ENCODE results near the gene SLC6A9.

SLC6A9 gene

DNA sequence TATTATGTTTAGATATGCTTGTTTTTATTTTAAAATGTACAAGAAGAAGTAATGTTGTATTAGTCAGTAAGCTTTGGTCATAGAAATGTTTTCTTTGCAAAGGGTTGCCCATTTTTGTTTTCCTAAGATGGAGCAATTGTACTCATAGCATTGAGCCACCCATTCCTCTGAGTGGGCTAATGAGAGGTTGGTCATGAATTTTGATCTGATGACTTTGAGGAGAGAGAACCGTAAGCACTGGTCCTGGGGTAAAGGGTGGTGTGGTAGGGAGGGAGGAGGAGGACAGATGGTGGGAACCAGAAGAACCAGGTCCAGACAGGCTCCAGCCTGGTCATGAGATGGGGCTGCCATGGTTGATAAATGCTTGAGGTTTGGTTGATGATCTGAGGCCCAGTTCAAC, 15.9 kb upstream of the SLC6A9 start:
- no peak for DNase-seq

DNA sequence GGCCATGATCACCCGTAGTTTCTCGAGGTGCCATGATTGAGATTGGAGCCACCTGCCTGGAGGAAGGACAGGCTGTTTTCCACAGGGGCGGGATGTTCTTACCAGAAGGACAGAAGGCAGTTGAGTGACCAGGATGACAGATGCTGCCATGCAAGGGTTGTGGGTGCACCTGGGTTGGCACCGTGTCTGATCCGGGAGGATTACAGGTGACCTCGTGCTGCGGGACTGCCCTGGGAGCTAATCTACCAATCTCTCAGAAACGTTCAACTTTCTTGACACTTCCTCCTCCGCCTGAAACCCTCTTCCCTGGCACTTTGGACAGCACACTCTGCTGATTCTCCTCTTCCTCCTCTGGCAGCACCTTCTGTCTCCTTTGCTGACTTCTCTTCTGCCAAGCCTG, 13.8 kb upstream of the SLC6A9 start:
- DNase-seq: no peak

DNA sequence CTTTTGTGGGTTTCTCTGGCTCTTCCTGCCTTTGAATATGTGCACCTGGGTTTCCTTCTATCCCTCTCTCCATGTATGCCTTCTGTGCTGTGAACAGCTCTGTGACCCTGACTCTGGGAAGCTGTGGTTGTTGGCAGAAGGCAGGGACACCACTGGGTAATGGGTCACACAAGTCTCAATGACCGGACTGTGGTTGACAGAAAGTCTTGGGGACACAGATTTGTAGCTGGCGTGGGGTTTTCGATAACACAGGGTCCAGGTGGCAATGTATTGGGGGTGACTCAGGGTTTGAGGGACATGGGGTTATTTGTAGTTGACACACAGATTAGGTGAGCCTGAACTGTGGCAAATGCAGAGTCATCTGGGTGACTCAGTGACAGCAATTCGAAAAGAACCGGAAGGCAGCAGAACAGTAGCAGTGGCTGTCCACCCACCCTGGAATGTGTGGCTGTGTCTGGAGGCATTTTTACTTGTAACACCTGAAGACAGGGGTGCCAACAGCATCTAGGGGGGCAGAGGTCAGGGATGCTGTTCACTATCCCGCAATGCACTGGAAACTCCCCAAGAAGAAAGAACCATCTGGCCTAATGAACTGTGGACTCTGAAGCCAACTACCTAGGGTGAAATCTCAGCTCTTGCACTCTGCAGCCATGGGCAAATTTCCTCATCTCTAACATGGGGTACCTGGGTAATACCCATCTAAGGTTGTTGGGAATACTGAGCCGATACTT, 13.0 kb upstream of the SLC6A9 start:
- DNase-seq: no peak

DNA sequence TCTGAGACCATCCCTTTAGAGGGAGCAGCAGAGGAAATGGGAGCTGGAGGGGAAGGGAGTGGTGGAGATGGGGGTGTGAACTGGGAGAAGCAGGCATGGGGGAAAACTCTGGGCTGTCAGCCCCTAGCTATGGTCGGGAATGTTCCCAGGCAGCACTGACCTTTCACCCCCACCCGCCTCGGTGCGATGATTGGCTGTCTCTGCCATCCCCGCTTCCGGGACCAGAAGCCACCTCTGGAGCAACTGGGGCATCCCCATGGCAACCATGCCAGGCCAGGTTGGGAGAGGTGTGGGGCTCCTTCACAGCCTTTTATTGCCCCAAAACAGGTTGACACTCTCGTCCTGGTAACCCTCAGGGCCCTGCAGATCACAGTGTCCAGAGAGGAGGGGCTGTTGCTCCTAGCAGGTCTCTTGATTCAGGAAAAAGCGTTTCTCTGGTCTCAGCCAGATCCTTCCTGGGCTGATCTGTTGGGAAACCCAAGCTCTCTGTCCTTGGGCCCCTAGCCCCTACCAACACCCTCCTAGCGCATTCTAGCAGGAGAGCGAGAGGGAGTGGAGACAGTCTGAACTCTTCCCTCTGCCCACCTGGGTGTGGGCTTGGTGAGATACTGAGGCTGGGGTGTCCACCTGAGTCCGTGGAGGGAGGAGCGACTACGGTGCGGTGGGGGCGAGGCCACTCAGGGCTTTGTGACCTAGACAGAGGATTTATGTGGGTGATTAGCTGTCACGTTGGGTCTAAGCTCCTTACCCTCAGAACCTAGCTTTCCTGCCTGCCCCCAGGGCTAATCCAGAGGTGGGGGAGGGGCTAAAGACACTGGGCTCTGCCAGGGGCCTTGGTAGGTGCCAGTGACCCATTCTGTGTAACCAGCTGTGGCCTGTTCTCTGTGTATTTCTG, 12.2 kb upstream of the SLC6A9 start:
- no peak for DNase-seq

DNA sequence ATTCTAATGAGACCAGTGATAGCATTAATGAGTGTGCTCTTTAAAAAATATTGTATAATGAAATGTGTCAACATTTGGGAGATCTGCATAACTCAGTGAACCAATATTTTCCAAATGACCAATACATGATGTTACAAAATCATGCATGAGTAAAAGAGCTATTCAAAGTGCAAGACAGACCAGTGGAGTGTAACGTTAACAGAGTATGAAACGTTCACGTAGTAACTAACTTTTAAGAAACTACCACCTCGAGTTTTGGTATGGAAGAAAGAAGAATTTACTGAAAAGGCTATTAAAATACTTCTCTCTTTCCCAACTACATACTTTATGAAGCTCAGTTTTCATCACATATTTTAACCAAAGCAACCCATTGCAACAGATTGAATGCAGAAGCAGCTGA, 9.6 kb upstream of the SLC6A9 start:
- no peak for DNase-seq

DNA sequence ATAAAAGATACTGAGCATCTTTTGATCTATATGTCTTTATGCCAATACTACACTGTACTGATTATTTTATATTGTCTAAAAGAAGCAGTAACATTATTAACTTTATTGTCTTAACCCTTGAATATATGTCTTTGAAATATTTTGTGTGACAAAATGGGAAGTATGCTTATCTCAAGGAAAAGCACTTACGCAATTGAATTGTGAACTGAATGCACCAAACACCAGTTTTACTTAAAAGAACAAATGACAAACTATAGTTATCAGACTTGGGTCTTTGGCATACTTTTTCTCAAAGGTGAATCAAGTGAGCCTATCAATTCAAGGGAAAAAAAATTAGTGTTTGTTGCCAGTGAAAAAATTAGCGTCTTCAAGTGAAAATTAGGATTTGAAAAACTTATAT, 9.2 kb upstream of the SLC6A9 start:
- DNase-seq: no peak

DNA sequence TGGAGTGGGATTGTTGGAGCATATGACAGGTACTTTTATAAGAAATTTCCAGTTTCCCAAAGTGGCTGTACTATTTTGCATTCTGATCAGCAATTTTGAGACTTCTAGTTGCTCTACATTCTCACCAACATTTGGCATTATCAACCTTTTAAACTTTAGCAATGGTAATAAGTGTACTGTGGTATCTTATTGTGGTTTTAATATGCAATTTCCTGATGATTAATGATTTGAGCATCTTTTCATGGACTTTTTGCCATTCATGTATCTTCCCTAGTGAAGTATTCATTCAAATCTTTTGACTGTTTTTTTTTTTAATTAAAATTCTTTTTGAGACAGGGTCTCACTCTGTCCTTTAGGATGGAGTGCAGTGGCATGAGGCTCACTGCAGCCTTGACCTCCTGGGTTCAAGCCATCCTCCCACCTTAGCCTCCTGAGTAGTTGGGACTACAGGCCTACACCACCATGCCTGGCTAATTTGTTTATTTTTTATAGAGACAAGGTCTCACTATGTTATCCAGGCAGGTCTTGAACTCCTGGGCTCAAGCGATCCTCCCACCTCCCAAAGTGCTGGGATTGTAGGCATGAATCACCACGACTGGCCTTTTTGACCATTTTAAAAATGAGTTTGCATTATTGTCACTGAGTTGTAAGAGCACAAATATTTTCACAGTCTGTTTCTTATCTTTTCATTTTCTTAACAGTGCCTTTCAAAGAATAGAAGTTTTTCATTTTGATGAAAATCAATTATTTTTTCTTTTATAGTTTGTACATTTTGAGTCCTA, 7.8 kb upstream of the SLC6A9 start:
- no peak for DNase-seq

DNA sequence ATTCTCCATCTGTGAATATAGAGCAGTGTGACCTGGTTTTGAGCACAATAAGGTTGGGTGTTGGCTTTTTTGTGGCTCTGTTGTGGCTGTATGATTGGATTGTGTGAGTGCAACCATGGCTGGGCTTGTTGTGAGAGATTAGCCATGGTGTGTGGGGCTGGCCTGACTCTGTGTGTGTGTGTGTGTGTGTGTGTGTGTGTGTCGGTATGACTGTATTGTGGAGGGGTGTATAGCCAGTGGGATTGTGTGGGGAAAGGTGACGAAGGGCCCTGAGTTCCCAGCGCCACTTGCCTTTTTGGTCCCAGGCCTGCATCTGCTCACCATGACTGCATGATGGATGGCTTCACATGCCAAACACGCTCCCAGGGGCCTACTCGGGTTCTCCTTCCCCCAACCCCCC, 5.9 kb upstream of the SLC6A9 start:
- no peak for DNase-seq

DNA sequence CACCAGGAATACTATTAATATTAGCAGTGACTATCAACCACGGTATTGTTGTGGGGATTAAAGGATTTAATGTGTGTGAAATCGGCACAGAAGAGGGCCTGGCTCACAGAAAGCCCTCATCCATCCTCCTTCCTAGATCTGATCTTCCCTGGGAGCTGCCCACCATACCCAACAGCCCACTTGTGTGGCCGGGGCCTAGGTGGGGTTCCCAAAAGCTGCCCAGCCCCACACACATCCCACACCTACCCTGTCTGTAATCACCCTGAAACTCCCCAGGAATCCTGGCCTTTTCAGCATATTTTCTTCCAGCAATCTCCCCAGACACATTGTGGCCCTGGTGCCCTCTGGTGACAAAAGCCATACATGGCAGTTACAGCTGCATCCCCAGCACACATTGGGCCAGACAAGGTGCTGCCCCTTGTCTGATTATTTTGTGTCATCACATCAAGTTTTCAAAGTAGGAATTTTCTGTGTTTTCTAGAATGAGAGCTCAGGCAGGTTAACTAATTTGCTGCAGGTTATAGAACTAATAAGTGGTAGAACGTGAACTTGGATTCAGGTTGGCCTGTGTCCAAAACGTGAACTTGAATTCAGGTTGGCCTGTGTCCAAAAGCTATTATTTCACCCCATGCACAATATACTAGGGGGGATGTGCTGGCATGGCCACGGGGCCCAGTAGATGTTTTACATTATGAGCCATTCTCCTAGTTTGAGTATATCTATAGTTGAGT, 5.3 kb upstream of the SLC6A9 start:
- peak; percentile 72 for DNase-seq

DNA sequence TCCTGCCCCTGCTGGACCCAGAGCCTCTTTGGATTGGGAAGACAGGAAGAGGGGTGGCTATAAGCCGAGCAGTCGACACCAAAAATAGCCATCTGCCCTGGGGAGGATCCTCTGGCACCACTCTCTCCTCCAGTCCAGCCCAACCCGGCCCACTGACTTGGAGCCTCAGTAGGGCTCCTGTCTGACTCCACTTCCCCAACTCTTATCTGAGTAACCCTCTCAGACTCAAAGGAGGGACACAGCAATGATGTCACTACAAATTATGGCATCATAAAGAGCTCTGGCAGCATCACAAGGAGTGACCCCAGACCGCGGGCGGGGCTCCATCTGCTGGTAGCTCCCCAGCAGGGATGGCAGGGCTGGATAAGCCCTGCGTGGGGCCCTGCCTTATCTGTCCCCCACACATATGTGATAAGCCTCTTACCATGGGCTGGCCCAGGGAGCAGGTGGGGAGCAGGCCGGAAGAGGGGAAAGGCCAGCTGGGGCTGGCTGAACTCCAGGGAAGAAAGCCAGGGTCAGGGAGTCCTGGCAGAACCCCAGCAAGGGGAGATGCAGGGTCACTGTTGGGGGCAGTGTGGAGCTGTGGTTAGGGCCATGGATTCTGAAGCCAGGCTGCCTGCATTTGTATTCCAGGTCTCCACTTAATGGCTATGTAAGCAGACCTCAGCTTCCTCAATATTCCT, 4.6 kb upstream of the SLC6A9 start:
- no peak for DNase-seq

DNA sequence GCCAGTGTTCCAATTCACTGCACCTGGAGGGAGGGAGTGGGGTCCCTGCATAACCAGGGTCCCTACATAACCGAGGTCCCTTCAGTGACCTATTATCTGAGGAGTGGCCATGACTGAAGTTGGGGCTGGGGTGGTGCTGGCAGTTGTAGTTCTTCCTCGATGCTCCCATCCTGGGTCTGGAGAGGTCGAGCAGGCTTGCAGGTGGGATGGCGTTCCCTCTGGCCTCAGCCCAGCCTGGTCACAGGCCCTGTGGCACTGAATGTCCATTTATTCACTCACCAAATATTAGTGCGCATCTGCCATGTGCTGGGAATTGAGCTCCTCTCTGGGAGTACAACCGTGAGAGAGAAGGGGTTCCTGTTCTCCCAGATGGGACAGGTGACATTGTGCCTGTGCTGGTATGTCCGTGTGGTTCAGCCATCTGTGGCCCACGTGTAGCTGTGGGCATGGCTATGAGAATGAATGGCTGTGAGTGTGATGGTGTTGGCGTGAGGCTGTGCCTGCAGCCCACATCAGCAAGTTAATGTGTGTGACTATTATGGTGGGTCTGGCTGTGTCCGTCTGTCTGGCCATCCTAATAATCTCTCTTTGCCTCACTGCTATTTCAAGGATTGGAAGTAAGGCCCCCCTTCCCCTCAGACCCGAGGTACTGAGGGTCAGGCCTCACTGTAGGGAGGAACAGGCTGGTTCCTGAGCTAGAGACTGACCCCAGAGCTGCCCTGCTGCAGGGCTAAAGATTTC, 3.9 kb upstream of the SLC6A9 start:
- DNase-seq: no peak

DNA sequence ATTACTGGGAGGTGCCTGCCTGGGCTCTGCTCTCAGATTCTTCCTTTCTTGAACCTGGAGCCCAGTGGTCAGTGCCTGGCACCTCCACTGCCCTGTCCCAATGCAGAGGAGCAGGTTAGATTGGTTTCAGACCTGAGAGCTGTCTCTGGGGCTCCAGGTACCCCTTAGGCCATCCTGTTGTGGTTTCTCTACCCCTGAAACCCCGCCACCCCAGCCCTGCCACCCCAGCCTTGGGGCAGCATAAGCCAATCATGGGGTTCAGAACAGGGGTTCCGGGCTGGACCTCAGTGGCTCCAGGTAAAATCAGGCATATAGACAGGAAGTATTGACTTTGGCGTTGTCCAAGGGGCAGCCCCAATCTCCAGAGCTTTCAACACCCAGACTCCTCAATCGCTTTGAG, 3.2 kb upstream of the SLC6A9 start:
- DNase-seq: no peak

DNA sequence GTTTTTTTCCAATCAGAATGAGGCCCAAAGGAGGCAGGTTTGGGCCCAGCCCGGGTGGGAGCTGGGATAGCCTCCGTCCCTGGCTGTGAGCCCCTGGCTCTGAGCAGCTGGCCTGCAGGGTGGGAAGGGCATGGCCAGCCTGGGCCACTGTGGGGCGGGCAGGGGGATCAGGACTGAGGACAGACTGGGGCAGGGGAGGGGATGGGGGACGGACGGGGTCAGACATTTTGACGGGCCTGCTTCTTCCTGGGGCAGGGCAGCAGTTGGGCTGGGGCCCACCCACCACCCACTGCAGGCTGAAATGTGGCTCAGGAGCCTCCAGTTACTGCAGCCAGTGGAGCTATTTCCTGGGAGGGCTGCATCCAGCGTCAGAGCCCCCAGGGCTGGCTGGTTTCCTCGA, 2.5 kb upstream of the SLC6A9 start:
- DNase-seq: no peak

DNA sequence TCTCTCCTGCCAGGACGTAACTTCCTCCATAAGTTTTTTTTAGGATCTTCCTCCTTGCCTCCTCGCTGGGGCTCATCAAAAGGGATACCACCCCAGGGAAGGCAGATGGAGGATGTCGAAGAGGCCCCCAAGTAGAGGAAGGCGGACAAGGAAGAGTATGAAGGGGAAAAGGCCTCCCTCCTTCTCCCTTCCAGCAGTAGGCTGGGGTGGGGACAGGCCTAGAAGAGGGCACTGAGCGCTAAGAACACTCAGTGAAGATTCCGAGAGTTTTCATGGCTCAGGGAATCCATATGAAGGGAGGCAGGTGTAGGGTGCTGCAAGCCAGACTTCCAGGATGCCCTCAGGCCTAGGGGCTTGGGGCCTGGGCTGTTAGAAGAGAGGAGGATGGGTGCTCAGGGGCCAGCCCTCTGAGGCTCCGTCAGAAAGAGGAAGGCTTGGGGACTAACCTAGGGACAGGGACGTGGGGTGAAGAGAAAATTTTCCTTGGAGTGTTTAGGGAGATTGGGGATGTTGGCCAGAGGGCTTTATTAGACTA, 1.8 kb upstream of the SLC6A9 start:
- DNase-seq: no peak

DNA sequence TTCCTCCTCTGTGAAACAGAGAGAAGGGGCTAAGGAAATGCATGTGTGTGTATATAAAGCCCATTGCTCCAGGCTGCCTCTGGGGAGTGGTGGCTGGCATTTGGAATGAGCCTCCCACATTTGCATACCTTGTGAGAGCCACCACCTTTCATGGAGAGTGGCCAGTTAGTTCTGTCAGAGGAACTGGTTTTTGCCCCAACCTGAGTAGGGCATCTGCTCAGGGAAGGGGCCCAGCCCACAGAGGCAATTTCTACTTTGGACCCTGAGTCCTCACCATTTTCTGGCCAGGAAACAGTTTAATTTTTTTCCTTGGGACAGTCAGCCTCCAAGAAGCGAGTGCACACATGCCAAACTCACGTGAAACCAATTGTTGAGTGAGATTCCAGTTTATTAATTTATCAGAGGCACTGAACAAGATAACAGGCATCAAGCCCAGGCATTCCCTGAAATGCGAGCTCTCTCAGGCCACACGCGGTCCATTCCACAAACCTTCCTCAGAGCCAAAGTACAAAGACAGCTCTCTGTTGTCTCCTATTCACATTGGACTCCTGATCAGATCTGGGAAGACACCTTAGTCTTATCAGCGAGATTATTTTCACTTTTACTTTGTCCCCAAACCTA, 1.0 kb upstream of the SLC6A9 start:
- DNase-seq: no peak

DNA sequence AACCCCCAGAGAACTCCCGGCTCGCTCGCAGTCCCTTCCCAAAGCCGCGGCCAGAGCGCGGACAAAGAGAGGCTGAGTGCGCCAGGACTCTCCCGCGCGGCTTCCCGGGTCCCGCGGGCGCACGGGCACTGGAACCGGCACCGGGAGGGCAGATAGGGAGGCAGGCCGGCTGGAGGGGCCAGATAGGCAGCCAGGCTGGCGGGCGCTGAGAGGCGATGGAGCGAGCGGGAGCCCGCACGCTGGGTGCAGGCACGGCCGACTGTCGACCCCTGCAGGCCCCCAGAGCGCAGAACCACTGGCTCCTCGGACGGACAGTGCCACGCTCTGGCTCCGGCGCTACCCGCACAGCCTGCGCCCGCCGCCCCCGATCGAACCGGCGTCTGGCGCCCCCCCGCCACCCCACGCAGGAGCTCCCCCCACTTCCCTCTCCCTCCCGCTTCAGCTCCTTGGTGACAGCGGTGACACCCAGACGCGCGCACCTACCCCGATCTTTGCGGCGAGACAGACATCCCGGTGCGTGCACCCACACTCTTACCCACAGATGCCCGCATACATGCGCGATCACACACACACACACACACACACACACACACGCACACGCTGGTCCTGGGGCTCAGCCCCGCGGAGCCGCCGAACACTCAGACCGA, 534 bp downstream of the SLC6A9 start:
- peak; percentile 59 for DNase-seq

DNA sequence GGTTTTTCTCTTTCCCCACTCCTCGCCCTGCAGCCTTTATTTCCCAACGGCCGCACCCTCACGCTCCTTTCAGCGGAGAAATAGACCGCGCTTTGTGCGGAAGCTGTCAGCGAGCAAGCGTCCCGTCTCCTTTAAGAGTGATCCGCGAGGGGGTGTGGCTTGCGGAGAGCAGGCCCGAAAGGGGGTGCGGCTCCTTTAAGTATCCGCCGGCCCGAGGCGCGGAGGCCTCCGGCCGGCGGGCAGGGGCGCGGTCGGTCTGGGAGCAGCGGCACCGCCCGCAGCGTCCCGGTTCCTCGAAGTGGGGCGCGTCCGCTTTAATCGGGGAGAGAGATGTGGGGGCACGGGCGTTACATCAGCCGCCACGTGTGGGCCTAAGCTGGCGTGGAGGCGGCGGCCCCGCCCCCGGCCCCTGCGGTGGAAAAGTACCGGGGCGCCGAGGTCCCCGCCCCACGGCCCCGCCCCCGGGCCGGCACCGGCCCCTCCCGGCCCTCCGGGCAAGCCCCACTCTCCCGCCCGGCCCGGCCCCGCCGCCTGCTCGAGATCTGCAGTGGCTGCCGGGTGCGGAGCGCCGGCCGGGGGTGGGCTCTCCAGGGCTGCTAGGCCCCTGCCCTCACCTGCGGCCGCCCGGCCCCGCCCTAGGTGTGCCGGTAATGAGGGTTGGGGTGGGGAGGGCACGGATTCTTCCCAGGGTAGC, 1.2 kb downstream of the SLC6A9 start:
- peak; percentile 87 for DNase-seq

DNA sequence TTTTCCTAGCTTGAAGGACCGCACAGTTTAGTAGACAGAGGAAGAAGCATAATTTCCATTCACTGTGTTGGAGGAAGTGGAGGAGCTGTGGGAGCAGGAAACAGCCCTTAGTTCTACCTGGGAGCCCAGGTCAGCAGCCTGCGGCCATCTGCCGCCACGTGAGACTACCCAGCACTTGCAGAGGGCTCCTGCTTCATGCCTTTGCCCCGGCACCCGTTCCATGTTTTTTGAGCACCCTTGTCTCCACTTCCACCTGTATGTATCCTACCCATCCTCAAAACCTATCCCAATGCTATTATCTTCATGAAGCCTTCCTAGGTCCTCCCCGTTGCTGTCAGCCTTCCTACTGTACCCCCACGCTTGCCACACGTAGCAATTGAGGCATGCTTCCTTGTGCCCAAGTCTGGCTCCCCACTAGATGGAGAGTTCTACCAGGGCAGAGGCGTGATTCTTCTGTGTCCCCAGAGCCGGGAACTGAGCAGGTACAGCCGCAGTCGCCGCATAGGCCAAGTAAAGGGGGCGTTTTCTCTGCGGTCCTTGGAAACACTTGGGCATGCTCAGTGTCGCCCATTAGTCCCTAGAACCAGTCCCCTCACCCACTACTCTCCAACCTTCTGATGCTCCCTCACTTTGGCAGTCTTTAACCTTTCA, 1.9 kb downstream of the SLC6A9 start:
- no peak for DNase-seq

DNA sequence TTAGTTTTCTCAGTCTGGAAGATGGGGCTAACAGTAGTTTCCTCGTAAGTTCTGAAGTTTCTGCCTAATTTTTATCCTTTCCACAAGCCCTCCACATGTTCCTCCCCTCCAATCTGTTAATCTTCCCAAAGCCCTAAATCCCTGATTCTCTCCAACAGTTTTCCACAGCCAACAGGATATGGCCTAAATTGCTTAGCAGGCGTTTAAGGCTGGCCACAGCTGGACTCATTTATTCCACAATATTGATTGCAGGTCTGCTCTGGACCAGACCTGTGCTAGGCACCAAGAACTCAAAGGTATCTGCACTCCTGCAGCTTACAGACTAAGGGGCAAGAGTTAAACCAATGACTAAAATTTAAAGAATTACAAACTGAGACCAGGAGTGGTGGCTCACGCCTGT, 3.9 kb downstream of the SLC6A9 start:
- no peak for DNase-seq

Data from CD4-positive, alpha-beta T cell treated with Interleukin-21 for 1 hour (primary cell).